A549 (cell line): ENCODE results near the gene LRRC8C. TPM values are rescaled to one million over a fixed set of nuclear protein-coding genes. Genes with fewer than 3 reads are reported as not detected.

Experiments used
- ATAC-seq, 2 experiments: fragments of 200-7000 bp in 1 of 2; fragments of >200 bp in 1 of 2; cut with Nextera tagmentation in 1 of 2; cut with Tn5 transposase in 1 of 2; 3 replicates each; pipeline versions ENCODE4 v1.8.0 to v1.9.1; 2018 to 2020; ENCODE audit warnings: mild to moderate bottlenecking in 1 of 2, moderate library complexity in 1 of 2
- CTCF ChIA-PET: fragments of 300-600 bp; sonication (Branson Sonifier 250); formaldehyde crosslinking; extraction: SDS; loops from one replicate; lab custom pipeline; 2021; ENCODE audit warnings: antibody characterized with exemption, inconsistent platforms; lab: Yijun Ruan, JAX
- POLR2A ChIA-PET: fragments of 350-600 bp; formaldehyde crosslinking; extraction: SDS; loops from one replicate; lab custom pipeline; 2021; ENCODE audit warnings: antibody characterized with exemption, inconsistent platforms; lab: Yijun Ruan, JAX
- DNase-seq, 2 experiments: peaks; one replicate each; pipeline versions ENCODE4 v3.0.0 to v3.0.0-alpha.2; 2011 to 2016; ENCODE audit warnings: low read depth in 1 of 2, low spot score in 1 of 2
- FAIRE-seq: peaks from 2 replicates; lab custom pipeline; 2011; peaks lifted over from hg19 to GRCh38; lab: Jason Lieb, UNC
- H3K27ac ChIP-seq, 2 experiments: fragments of >200 bp; sonication (Bioruptor Twin); formaldehyde crosslinking; 3 replicates each; pipeline ENCODE4 v1.5.1; 2016 to 2017
- H3K4me1 ChIP-seq: fragments of >200 bp; sonication (Bioruptor Twin); formaldehyde crosslinking; 3 replicates; pipeline ENCODE4 v1.6.1; 2016
- H3K4me2 ChIP-seq: fragments of >200 bp; sonication (Bioruptor Twin); formaldehyde crosslinking; 3 replicates; pipeline ENCODE4 v1.6.1; 2016
- H3K4me3 ChIP-seq: fragments of >200 bp; sonication (Bioruptor Twin); formaldehyde crosslinking; 3 replicates; pipeline ENCODE4 v1.5.1; 2016
- H3K9me3 ChIP-seq: fragments of >200 bp; sonication (Bioruptor Twin); formaldehyde crosslinking; 3 replicates; pipeline ENCODE4 v1.6.1; 2016
- BHLHE40 ChIP-seq: IDR thresholded peaks from 2 replicates; pipeline ENCODE4 v1.6.1; 2012; ENCODE audit warnings: low read depth, low read length, inconsistent platforms
- CBX8 ChIP-seq: fragments of 200-600 bp; sonication (generic); IDR thresholded peaks from 2 replicates; pipeline ENCODE4 v1.6.1; 2016
- CEBPB ChIP-seq, 2 experiments: fragments of >200 bp in 1 of 2; sonication (Bioruptor Twin) in 1 of 2; formaldehyde crosslinking in 1 of 2; IDR thresholded peaks; 2 replicates each; pipeline ENCODE4 v1.6.1; 2012 to 2016
- CHD4 ChIP-seq: fragments of 200-600 bp; sonication (generic); IDR thresholded peaks from 2 replicates; pipeline ENCODE4 v1.6.1; 2016; ENCODE audit warnings: antibody characterized with exemption, mild to moderate bottlenecking, borderline replicate concordance
- E2F6 ChIP-seq: IDR thresholded peaks from 2 replicates; pipeline ENCODE4 v1.6.1; 2012; ENCODE audit warnings: low read depth, borderline replicate concordance
- EHMT2 ChIP-seq: fragments of 200-600 bp; sonication (generic); IDR thresholded peaks from 2 replicates; pipeline ENCODE4 v1.6.1; 2016; ENCODE audit warnings: antibody characterized with exemption, low read depth, mild to moderate bottlenecking, moderate library complexity
- FOXS1 ChIP-seq: fragments of 250-450 bp; sonication (Bioruptor Pico); IDR thresholded peaks from 2 replicates; pipeline ENCODE4 v1.5.0; 2020; ENCODE audit warnings: mild to moderate bottlenecking, moderate library complexity
- GATA3 ChIP-seq: IDR thresholded peaks from 2 replicates; pipeline ENCODE4 v1.6.1; 2012; ENCODE audit warnings: borderline replicate concordance
- HES2 ChIP-seq: fragments of >200 bp; sonication (Bioruptor Twin); formaldehyde crosslinking; IDR thresholded peaks from 2 replicates; pipeline ENCODE4 v1.6.1; 2016
- HMGXB4 ChIP-seq: fragments of 250-450 bp; sonication (Bioruptor Pico); IDR thresholded peaks from 2 replicates; pipeline ENCODE4 v1.5.0; 2021; ENCODE audit warnings: mild to moderate bottlenecking, moderate library complexity, borderline replicate concordance
- MAZ ChIP-seq: fragments of 150-350 bp; IDR thresholded peaks from 2 replicates; pipeline ENCODE4 v1.6.1; 2014; ENCODE audit warnings: antibody characterized with exemption, low read depth, low read length, borderline replicate concordance
- NR3C1 ChIP-seq: fragments of >200 bp; sonication (Bioruptor Twin); formaldehyde crosslinking; IDR thresholded peaks from 3 replicates; pipeline ENCODE4 v1.6.1; 2017
- PBX3 ChIP-seq: IDR thresholded peaks from 2 replicates; pipeline ENCODE4 v1.6.1; 2012
- REST ChIP-seq: fragments of 200-600 bp; sonication (generic); IDR thresholded peaks from 2 replicates; pipeline ENCODE4 v1.6.1; 2016; ENCODE audit warnings: antibody characterized with exemption, mild to moderate bottlenecking, moderate library complexity
- RFX5 ChIP-seq: fragments of 450-650 bp; IDR thresholded peaks from 2 replicates; pipeline ENCODE4 v1.7.1; 2014; ENCODE audit warnings: antibody characterized with exemption, mild to moderate bottlenecking, moderate library complexity
- SMC3 ChIP-seq: fragments of >200 bp; sonication (Bioruptor Twin); formaldehyde crosslinking; IDR thresholded peaks from 3 replicates; pipeline ENCODE4 v1.6.1; 2018; ENCODE audit warnings: inconsistent platforms
- TFCP2L1 ChIP-seq: fragments of 250-450 bp; sonication (Bioruptor Pico); IDR thresholded peaks from 2 replicates; pipeline ENCODE4 v1.5.0; 2021; ENCODE audit warnings: mild to moderate bottlenecking
- TP53 ChIP-seq: fragments of 250-450 bp; sonication (Bioruptor Pico); IDR thresholded peaks from 2 replicates; pipeline ENCODE4 v1.5.0; 2021; ENCODE audit warnings: mild to moderate bottlenecking, moderate library complexity
- USF2 ChIP-seq: fragments of 450-650 bp; IDR thresholded peaks from 2 replicates; pipeline ENCODE4 v1.6.1; 2014; ENCODE audit warnings: antibody characterized with exemption
- ZC3H11A ChIP-seq: fragments of 450-650 bp; IDR thresholded peaks from 2 replicates; pipeline ENCODE4 v1.6.1; 2014; ENCODE audit warnings: antibody characterized with exemption, mild to moderate bottlenecking
- ZFP36 ChIP-seq: fragments of 450-650 bp; IDR thresholded peaks from 2 replicates; pipeline ENCODE4 v1.6.1; 2014; ENCODE audit warnings: borderline replicate concordance; ENCODE audit not compliant: partially characterized antibody
- ZSCAN20 ChIP-seq: fragments of 250-450 bp; sonication (Bioruptor Pico); IDR thresholded peaks from 2 replicates; pipeline ENCODE4 v1.8.0; 2022; ENCODE audit warnings: mild to moderate bottlenecking, moderate library complexity
- WGBS: methylation state at CpG from one replicate; pipeline ENCODE4 v1.1.6; 2017; ENCODE audit errors: missing lambda C conversion rate; 5-methylcytosine and 5-hydroxymethylcytosine counted together
- polyA plus RNA-seq, 4 experiments: library from polyadenylated mRNA; depleted of rRNA in 3 of 4; stranded (reverse); fragments of >200 nt; fragmentation: RNase III in 1 of 4; extraction: RNeasy Plus Mini Kit Qiagen cat#74134 plus additional on column Dnase treatment in 1 of 4; gene quantifications; 2 replicates in 3 of 4; 3 replicates in 1 of 4; pipeline ENCODE4 v1.2.3, GENCODE V29; 2011 to 2017

Gene LRRC8C
- polyA plus RNA-seq, 2 of the 4 experiments (the other 2 are of a cell fraction): 6.3 to 15.9 TPM

- Histone ChIP-seq H3K27ac (no peak overlapping the region), H3K4me2 (no peak overlapping the region)
- DNase-seq: no peak
- no peak for FAIRE-seq
- CTCF ChIA-PET: interaction anchor here (1.3 to 7.5 kb wide), 2 partner anchors 13 to 133 kb away, joined by 5 to 64 read pairs; no protein-coding TSS in a partner anchor
- 88% methylated on average over 3 of the region's 3 CpGs for WGBS
- TF ChIP-seq ZC3H11A: no peak
- no peak for TF ChIP-seq PBX3
- TF ChIP-seq SMC3: no peak
- no peak for TF ChIP-seq CBX8
- no peak for TF ChIP-seq CEBPB (IDR thresholded peaks at IDR 0.05)
- no peak for TF ChIP-seq EHMT2
- no peak for TF ChIP-seq REST
- TF ChIP-seq TP53 (CRISPR knock-in tag): no peak
- no peak for TF ChIP-seq BHLHE40
- no peak for TF ChIP-seq ZFP36
- TF ChIP-seq FOXS1 (CRISPR knock-in tag): no peak
- no peak for TF ChIP-seq TFCP2L1
- no peak for TF ChIP-seq MAZ
- TF ChIP-seq GATA3: no peak
- no peak for TF ChIP-seq HES2
- no peak for TF ChIP-seq RFX5
- no peak for TF ChIP-seq USF2
- TF ChIP-seq, all 56 proteins: peak for 0
- Histone ChIP-seq H3K4me3 (no peak overlapping the region), H3K4me1 (peaks cover 11% of the 10 kb centered on the region), H3K9me3 (no peaks in the 10 kb centered on the region)
- POLR2A ChIA-PET: no interaction called here
- no peak for ATAC-seq
These were observed 2.9 kb upstream of the LRRC8C start for GRCh38 chr1:89630048-89630447.

GRCh38 chr1:89631816-89632656 is 884 bp upstream of the LRRC8C start:
- H3K4me2 ChIP-seq: peak overlapping the region; percentile 80
- no peak for FAIRE-seq
- peak overlapping the region; percentile 81 to 95 for H3K27ac ChIP-seq
- DNase-seq: no peak
- ChIA-PET CTCF (interaction anchor here (0.7 to 7.5 kb wide), 6 partner anchors 9 to 135 kb away, joined by 3 to 64 read pairs (median 4); no protein-coding TSS in a partner anchor), POLR2A (interaction anchor here (1.0 kb wide), 2 partner anchors 35 to 130 kb away, joined by 3 to 5 read pairs; no protein-coding TSS in a partner anchor)
- peak overlapping the region; percentile 76 for H3K4me3 ChIP-seq
- H3K4me1 ChIP-seq: peaks cover 31% of the 10 kb centered on the region
- 59% methylated on average over 17 of the region's 19 CpGs for WGBS
- peak in 1 of 2 experiments; percentile 2; a peak in 2 of 6 replicates for ATAC-seq
- H3K9me3 ChIP-seq: no peaks in the 10 kb centered on the region
- TF ChIP-seq NR3C1 (no peak), CHD4 (no peak), PBX3 (no peak), ZSCAN20 (CRISPR knock-in tag) (no peak), HMGXB4 (CRISPR knock-in tag) (no peak), E2F6 (no peak), REST (no peak)
